ENCODE data around the gene SERPINE1.

DNA sequence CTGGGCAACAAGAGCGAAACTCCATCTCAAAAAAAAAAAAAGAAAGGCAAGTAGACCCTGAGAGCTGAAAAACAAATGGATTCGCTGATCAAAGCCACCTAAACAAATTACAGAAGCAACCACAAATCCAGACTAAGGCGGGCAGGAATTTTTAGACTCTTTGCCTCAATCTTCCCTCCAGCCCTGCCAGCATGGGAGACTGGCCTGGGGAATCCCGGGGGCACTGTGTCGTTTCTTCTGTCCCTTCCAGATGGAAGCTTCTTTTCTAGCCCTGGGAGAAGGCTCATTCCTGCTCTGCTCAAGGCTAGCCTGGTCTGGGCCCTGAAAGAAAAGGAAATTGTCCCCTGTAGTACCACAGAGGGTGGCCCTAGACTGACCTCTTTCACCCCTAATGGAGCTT lies 15.6 kb upstream of the SERPINE1 start:
- TF ChIP-seq GATA2 (IDR thresholded peaks at IDR 0.05; ENCODE audit: low read depth, low read length) (no peak), GATA3 (IDR thresholded peaks at IDR 0.05; ENCODE audit: low read depth, low read length) (no peak)
